H54 (cell line): Measurements from ENCODE around the gene ATP10A.

Experiments
- DNase-seq: peaks from one replicate; pipeline ENCODE4 v3.0.0; 2011; ENCODE audit warnings: low spot score, mixed read lengths; ENCODE audit not compliant: insufficient read length
- FAIRE-seq: peaks from 3 replicates; lab custom pipeline; 2011; peaks lifted over from hg19 to GRCh38; lab: Jason Lieb, UNC
- POLR2A ChIP-seq: IDR thresholded peaks from 2 replicates; pipeline ENCODE4 v1.6.1; 2011; ENCODE audit warnings: low read depth, mild to moderate bottlenecking, low read length

The ATP10A gene

DNA sequence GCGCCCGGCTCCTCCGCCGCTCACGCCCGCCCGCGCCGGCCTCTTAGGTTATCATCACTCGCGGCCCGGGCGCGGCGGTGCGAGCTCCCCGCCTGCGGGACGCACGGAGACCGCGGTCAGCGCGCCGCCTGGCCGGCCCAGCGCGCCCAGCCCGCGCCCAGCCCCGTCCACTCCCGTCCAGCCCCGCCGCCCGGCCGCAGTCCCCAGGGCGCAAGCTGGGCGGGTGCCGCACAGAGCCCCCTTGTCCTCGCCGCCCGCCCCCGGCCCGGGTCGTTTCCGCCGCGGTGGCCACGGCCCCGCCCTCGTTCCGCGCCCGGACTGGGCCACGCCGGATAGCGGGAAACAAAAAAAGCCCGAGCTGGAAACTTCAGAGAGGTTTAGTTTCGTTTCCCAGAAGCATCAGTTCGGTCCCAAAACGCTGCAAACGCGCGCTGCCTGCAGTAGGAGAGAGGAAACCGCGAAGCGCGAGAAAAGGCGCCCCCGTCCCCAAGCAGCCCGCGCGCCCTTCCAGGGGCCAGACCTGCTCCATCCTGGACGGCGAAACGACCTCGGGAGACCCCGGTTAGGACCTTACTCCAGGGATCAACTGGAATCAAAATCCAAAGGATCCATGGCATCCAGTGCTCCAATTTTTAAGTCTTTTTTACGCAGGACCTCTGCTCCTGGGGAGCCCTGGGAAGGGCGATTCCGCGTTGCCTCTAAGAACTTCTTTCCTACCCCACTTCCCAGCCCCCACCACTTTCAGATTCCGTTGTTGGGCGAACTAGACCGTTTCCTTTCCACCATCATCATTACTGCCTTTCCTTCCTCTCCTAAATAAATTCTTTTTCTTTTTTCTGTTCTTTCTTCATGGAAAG is at the start of gene ATP10A:
TSS of gene ATP10A (minus strand) at position 217 of the 857 bp plus-strand sequence. CDS start 231 bp downstream, outside the sequence.
- no peak for TF ChIP-seq POLR2A
- FAIRE-seq (no peak), DNase-seq (no peak)

- FAIRE-seq = no peak
- no peak for TF ChIP-seq POLR2A
- DNase-seq = no peak
Measured at GRCh38 chr15:25912035-25912434, 48.9 kb upstream of the ATP10A start.

DNA sequence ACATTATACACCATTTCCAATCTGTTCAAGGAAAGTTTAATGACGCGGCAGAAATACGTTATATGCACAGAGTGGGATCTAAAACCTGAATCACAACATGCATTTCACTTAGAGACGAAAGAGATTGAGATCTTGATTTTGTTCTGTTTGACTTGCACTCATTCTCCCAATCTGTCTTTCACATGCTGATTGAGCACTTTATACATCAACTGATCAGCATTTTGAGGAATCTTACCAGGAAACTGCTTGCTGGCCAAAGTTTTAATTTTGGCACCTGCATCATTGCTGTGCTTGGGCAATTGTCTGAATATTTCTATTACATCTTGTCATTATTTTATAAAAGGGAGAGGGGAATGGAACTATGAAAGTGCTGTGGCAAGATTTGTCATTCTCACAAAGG is 47.7 kb upstream of the ATP10A start:
- DNase-seq (no peak), FAIRE-seq (no peak)
- TF ChIP-seq POLR2A = no peak

GRCh38 chr15:25909806-25910205 is 46.7 kb upstream of the ATP10A start:
- DNase-seq = no peak
- no peak for TF ChIP-seq POLR2A
- no peak for FAIRE-seq

DNA sequence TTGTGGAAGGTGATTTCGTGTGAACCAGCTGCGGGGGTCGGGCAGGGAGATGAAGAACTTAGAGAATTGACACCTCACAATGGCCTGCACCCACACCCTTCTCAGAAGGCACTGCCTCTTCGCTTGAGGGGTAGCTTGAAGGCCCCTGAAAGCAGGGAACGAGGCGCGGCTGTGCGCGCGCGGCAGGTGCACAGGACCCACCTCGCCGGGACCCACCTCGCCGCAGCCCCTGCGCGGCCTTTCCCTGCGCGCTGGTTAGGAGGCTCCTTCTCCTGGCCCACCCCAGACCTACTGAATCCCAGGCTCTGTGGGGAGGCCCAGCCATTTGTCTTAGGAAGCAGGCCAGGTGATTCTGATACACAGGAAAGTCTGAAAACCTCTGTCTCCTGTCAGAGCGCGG is 46.2 kb upstream of the ATP10A start:
- no peak for FAIRE-seq
- no peak for DNase-seq
- no peak for TF ChIP-seq POLR2A

GRCh38 chr15:25905140-25905539 is 42.0 kb upstream of the ATP10A start:
- no peak for DNase-seq
- no peak for FAIRE-seq
- TF ChIP-seq POLR2A = no peak

- no peak for FAIRE-seq
Measured at GRCh38 chr15:25903024-25903581, 40.0 kb upstream of the ATP10A start.

DNA sequence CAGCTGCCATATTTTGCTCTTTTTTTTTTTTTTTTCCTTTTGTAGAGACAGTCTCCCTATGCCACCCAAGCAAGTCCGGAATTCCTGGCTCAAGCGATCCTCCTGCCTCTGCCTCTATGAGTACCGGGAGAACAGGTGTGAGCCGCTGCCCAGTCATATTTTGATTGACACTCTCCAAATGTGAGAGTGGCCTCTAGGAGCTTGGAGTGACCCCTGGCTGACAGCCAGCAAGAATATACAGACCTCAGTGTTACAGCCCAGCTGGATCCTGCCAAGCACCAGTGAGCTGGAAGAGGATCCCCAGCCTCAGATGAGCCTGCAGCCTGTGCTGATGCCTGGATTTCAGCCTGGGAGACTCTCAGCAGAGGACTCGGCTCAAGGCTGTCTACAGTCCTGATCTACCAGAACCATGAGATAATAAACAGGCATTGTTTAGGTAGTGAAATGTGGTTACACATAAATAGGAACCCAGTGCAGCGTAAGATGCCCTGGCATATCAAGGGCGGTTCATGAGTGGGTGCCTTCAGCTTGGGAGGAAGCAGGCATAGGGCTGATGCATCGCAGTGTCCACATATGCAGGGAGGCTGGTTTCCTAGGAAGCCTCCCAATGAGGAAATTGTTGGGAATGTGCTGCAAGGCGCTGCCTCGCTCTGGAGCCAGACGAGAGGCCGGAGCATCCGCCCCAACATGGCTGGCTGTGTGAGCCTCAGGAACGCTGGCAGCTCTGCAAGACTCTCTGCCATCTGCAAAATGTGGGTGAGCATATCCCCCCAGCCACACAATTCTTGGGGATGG is 38.9 kb upstream of the ATP10A start:
- no peak for FAIRE-seq
- no peak for TF ChIP-seq POLR2A
- DNase-seq = no peak

More at GRCh38 chr15:25903024-25903581, 40.0 kb upstream of the ATP10A start:
- TF ChIP-seq POLR2A = no peak
- no peak for DNase-seq

GRCh38 chr15:25900901-25901300 is 37.8 kb upstream of the ATP10A start:
- no peak for TF ChIP-seq POLR2A
- no peak for DNase-seq
- no peak for FAIRE-seq

DNA sequence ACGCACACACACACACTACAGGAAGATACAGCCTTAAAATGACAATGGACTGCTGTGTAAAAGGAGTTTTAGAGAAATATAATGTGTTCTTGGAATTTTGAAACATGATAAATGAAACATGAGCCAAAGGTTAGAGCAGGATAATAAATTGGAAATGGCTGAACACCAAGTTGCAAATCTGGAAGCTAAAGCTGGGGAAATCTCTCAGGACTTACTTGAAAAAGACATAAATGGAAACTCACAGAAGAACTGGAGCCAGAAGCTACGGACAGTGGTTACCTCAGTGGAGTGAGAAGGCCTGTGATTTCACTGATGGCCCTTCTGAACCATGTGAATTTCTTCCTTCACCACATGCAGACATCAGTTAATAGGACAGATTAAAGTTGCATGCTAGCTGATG is 37.3 kb upstream of the ATP10A start:
- FAIRE-seq (no peak), DNase-seq (no peak)
- TF ChIP-seq POLR2A = no peak

DNA sequence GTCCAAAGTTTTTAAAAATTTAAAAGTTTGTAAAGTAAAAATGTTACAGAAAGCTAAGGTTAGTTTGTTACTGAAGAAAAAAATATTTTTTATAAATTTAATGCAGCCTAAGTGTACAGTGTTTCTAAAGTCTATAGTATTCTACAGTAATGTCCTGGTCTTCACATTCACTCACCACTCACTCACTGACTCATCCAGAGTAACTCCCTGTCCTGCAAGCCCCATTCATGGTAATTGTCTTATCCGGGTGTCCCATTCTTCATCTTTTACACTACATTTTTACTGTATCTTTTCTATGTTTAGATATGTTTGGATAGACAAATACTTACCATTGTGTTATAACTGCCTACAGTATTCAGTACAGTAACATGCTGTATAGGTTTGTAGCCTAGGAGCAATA is 36.7 kb upstream of the ATP10A start:
- no peak for TF ChIP-seq POLR2A
- FAIRE-seq (no peak), DNase-seq (no peak)

GRCh38 chr15:25897658-25898057 is 34.5 kb upstream of the ATP10A start:
- DNase-seq (no peak), FAIRE-seq (no peak)
- TF ChIP-seq POLR2A = no peak

- FAIRE-seq (no peak), DNase-seq (no peak)
- TF ChIP-seq POLR2A = no peak
Measured at GRCh38 chr15:25894371-25894902, 31.3 kb upstream of the ATP10A start.

DNA sequence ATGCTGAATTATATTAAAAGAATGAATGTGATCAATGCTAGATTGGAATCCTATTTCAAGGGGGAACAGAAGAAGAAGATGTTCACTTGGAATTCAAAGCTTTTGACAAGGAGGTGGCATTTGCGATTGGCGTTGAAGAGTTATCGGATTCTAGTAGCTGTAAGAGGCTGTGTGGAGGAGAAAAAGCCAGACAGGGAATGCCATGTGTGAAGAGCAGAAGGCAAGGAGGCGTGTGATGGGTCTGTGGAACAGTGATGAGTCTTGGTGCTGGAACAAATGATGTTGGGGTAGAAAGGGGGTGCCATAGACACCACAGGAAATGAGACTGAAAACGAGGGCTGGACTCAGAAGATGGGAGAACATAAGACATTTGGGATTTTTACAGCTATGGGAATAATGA is 30.5 kb upstream of the ATP10A start:
- FAIRE-seq (no peak), DNase-seq (no peak)
- no peak for TF ChIP-seq POLR2A
